GM21526 (cell line): ENCODE measurements around the gene CNFN.

Source experiments
- ATAC-seq: cut with Tn5 transposase; IDR thresholded peaks from one replicate; pipeline ENCODE4 v1.9.1; 2021; ENCODE audit warnings: moderate library complexity; ENCODE audit not compliant: unreplicated experiment, low FRiP score

The CNFN gene

GRCh38 chr19:42410371-42410770 lies 20.3 kb upstream of the CNFN start:
- no peak for ATAC-seq

GRCh38 chr19:42409477-42409876 lies 19.4 kb upstream of the CNFN start:
- ATAC-seq: no peak

GRCh38 chr19:42407816-42408175 lies 17.7 kb upstream of the CNFN start:
- no peak for ATAC-seq

GRCh38 chr19:42407085-42407815 lies 17.2 kb upstream of the CNFN start:
- no peak for ATAC-seq

DNA sequence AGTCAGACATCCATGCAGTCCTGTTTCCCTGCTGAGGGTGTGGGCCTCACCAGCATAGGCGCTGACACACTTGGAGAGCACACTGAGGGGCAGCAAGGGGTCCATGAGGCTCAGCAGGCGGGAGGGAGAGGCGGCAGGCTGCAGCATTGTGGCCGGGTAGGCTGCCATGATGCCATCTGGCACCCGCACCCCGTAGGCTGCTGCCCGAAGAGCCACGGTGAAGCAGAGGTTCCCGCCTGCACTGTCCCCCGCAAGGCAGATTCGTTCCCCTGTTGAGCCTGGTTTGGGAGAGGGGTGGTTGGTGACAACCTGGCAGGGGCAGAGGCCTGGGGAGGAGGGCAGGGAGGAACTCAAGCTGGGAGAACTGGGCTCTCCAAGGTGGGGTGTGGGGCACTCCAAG lies 16.0 kb upstream of the CNFN start:
- ATAC-seq: no peak

DNA sequence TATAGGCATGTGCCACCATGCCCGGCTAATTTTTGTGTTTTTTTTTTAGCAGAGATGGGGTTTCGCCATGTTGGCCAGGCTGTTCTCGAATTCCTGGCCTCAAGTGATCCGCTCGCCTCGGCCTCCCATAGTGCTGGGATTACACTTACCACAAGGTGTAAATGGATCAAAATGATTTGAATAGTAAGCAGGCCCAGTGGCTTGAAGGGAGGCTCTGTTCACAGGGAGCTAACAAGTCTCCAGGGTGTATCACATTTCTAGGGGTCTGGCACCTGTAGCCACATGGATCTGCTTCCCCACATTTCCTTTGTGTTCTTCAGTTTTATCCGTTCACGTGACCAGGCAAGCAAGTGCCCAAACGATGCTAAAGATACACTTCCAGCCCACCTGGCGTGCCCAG lies 13.5 kb upstream of the CNFN start:
- no peak for ATAC-seq

DNA sequence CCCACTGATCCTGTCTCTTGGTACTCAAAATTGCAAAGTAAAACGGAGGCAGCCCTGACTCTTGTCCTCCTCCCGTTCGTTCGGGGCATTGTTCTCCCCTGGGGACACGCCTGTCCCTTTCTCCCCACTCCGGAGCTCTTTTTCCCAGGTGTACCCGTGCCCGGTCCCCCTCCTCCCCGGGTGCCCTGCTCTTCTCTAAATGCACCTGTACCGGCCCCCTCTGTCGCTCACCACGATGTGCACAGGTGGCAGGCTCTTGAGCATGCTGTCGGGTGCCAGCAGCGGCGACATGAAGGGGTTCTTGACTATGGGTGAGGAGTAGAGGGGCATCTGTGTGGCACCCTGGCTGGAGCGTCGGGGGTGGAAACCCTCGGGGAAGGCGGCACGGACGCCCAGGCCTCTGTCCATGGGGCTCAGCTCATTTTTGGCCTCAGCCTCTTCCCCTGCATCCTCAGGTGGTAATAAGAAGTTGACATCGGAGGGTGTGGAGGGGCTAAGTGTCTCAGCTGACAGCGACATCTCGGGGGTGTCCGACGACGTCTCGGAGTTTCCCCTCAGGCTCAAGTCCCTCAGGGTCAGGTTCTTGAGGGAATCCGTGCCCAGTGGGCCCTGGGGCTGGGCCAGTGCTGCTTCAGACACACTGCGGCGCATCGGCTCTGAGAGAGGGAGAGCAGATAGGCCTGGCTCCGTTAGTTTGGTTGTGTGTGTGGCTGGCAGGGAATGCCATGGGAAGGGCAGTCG lies 12.4 kb upstream of the CNFN start:
- no peak for ATAC-seq

GRCh38 chr19:42401365-42402303 lies 11.5 kb upstream of the CNFN start:
- no peak for ATAC-seq

DNA sequence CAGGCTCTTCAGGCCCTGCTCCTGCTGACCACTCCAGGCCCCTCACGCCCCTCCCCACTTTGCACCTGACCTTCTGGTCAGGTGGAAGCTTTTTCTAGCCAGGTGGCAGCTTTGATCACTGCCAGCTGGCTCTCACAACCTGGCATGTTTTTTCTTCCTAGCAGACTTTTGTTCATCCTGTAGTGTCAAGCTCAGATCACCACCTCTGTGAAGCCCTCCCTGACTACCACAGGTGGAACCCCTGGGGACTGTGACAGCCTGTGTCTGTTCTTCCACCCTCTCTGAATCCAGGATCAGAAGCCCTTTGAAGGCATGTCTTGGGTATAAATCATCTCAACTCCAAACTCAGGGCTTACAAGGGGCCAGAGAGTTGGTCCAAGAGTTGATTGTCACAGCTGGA lies 10.3 kb upstream of the CNFN start:
- ATAC-seq: no peak

- ATAC-seq: no peak
Observed at GRCh38 chr19:42397263-42398166, 7.4 kb upstream of the CNFN start.

DNA sequence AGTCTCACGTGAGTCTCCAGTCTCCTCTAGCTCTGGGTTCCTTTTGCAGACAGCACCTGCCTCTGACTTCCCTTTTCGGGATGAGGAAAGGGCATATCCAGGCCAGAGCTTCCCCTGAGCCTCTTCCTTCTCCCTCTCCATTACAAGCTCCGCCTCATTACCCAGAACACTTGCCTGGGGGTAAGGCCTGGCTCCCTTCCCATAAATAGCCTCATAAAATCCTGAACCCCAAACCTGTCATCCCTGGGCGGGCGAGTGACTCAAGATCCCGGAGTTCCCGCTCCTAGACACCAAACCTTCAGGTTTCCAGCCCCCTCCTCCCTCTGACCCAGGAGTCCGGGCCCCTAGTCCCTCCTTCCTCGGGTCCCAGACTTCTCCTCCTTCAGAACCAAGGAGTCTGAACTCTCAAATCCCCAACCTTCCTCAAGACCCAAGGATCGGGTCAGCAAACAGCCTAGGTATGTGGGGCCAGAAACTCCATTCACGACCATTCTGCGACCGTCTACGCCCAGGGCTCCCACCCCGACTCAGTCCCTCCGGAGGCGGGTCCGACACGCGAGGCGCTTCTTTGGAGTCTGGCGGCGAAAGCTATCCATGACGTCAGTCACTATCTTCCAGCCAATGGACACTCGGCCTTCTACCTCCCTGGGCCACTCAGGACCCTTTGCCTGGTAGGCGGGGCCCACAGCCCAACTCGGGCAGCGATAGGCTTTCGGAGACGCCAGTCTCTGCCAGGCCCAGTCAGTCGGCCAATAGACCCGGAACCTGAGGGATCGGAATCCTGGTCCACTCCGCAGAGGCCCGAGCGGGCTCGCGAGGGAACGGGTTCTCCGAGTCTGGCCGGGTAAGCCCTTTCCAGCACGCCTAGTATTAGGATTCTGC lies 6.5 kb upstream of the CNFN start:
- ATAC-seq: peak; percentile 91

DNA sequence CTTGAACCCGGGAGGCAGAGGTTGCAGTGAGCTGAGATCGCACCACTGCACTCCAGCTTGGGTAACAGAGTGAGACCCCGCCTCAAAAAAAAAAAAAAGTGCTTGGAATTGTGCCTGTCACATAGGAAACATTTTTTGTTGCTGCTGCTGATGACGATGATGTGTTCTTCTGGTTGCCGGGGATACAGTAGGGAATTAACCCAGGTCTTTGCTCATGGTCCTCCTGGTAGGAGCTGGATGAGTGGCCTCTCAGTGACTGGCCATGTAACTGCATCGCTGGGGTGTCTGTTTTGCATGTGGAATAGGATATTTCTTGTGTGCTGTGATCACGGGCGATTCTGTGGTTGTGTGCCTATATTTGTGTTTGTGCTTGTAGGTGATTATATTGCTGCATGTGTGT lies 4.7 kb upstream of the CNFN start:
- no peak for ATAC-seq

GRCh38 chr19:42392165-42392564 lies 2.1 kb upstream of the CNFN start:
- no peak for ATAC-seq

DNA sequence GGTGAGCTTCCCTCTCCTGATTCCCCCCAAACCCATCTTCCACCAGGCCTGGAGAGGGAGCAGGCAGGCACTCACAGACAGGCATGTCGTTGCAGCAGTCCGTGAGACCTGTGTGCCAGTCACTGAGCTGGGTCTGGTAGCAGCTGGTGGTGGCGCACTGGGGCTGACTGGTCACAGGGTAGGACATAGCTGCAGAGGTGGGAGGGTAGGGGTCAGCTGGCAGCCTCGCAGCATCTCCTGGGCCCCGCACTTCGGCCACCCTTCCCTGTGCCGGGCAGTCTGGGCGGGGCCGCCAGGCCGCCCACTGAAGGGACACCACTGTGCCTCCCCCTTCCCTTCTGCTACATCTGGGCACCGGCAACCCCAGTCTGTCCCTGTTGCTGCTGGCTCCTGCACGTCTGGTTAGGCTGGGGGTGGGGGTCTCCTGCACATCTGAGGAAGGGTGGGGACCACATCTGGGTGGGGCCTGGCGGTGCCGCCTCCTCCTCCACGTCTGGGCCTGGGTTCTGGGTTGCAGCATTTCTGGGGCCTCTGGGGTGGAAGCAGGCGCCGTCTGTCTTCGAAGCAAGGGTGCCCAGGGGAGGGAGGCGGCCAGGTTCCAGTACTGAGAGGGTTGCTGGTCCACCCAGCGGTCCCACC lies 1.1 kb downstream of the CNFN start:
- ATAC-seq: no peak

DNA sequence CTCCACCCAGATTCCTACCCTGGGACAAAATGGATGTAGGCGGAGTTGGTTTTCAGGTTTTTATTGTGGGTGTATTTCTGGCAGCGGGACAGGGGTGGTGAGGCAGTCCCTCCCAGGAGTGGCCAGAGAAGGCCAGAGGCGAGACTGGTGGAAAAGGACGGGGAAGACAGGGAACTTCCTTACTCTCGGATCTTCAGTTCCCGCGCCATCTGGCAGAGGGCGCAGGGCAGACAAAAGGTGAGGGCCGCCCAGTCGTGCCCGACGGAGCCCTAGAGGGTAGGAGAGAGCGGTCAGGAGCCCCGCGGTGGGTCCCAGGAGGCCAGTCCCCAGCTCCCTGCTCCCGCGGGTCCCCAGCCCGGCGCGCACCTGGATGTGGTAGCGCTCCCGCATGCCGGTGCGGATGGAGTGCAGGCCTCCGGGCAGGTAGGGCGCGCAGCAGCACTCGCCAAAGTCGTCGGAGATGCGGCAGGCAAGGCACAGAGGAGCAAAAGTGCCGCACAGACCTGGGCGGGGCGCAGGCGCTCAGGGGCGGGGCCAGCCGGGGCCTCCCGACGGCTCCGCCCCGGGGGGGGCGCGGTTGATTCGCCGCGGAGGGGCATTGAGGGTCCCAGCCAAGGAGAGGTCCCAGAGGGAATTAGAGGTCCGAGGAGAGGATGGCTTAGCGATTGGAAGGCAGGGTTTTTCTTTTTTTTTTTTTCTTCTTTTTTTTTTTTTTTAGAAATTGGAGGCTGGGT lies 3.0 kb downstream of the CNFN start:
- ATAC-seq: no peak

GRCh38 chr19:42380155-42380554 lies 9.9 kb downstream of the CNFN start:
- no peak for ATAC-seq

GRCh38 chr19:42378225-42379215 lies 11.6 kb downstream of the CNFN start:
- no peak for ATAC-seq
